ENCODE measurements around the gene TMEM80.

Gene TMEM80

GRCh38 chr11:701741-702461, 6.3 kb downstream of the TMEM80 start:
- no peak overlapping the region for H3K9ac ChIP-seq (ENCODE audit: low read depth, low read length)
- no peaks in the 10 kb centered on the region for H3K9me3 ChIP-seq (ENCODE audit: control insufficient read depth, insufficient read depth, low read length)
- peaks cover 30% of the 10 kb centered on the region for H3K4me1 ChIP-seq (ENCODE audit: insufficient read depth, low read length)
- no peaks in the 10 kb centered on the region; the same call in 1 of the 2 replicates for H3K36me3 ChIP-seq (ENCODE audit: insufficient read depth, low read length)

GRCh38 chr11:702462-703461, 7.1 kb downstream of the TMEM80 start:
- H3K36me3 ChIP-seq (ENCODE audit: insufficient read depth, low read length) = no peaks in the 10 kb centered on the region; the same call in 1 of the 2 replicates
- no peak overlapping the region for H3K9ac ChIP-seq (ENCODE audit: low read depth, low read length)
- no peaks in the 10 kb centered on the region for H3K9me3 ChIP-seq (ENCODE audit: control insufficient read depth, insufficient read depth, low read length)
- H3K4me1 ChIP-seq (ENCODE audit: insufficient read depth, low read length) = peaks cover 29% of the 10 kb centered on the region

GRCh38 chr11:703506-703905, 7.9 kb downstream of the TMEM80 start:
- no peaks in the 10 kb centered on the region for H3K9me3 ChIP-seq (ENCODE audit: control insufficient read depth, insufficient read depth, low read length)
- H3K4me1 ChIP-seq (ENCODE audit: insufficient read depth, low read length) = peaks cover 29% of the 10 kb centered on the region
- H3K36me3 ChIP-seq (ENCODE audit: insufficient read depth, low read length) = no peaks in the 10 kb centered on the region; the same call in 1 of the 2 replicates
- no peak overlapping the region for H3K9ac ChIP-seq (ENCODE audit: low read depth, low read length)

- H3K4me1 ChIP-seq (ENCODE audit: insufficient read depth, low read length) = peaks cover 27% of the 10 kb centered on the region; the same call in 1 of the 2 replicates
- H3K9ac ChIP-seq (ENCODE audit: low read depth, low read length) = no peak overlapping the region
- no peaks in the 10 kb centered on the region; the same call in 1 of the 2 replicates for H3K36me3 ChIP-seq (ENCODE audit: insufficient read depth, low read length)
- H3K9me3 ChIP-seq (ENCODE audit: control insufficient read depth, insufficient read depth, low read length) = no peaks in the 10 kb centered on the region
These were observed 8.6 kb downstream of the TMEM80 start for GRCh38 chr11:704228-704674.

- H3K9me3 ChIP-seq (ENCODE audit: control insufficient read depth, insufficient read depth, low read length) = no peaks in the 10 kb centered on the region
- H3K36me3 ChIP-seq (ENCODE audit: insufficient read depth, low read length) = no peaks in the 10 kb centered on the region; the same call in 1 of the 2 replicates
- peaks cover 34% of the 10 kb centered on the region; the same call in 1 of the 2 replicates for H3K4me1 ChIP-seq (ENCODE audit: insufficient read depth, low read length)
- peak overlapping the region; percentile 57 for H3K9ac ChIP-seq (ENCODE audit: low read depth, low read length)
These were observed 9.4 kb downstream of the TMEM80 start for GRCh38 chr11:704781-705645.

GRCh38 chr11:705646-706438, 10.2 kb downstream of the TMEM80 start, which contains the start of gene EPS8L2:
TSS of gene EPS8L2 (plus strand) at chr11:706231. CDS start at chr11:709408, 3,177 bp downstream.
- no peaks in the 10 kb centered on the region; the same call in 1 of the 2 replicates for H3K36me3 ChIP-seq (ENCODE audit: insufficient read depth, low read length)
- H3K4me1 ChIP-seq (ENCODE audit: insufficient read depth, low read length) = peaks cover 38% of the 10 kb centered on the region; the same call in 1 of the 2 replicates
- H3K9me3 ChIP-seq (ENCODE audit: control insufficient read depth, insufficient read depth, low read length) = no peaks in the 10 kb centered on the region
- H3K9ac ChIP-seq (ENCODE audit: low read depth, low read length) = peak within 1 kb of the TSS; percentile 84

- Histone ChIP-seq H3K9me3 (ENCODE audit: control insufficient read depth, insufficient read depth, low read length) (no peaks in the 10 kb centered on the region), H3K4me1 (ENCODE audit: insufficient read depth, low read length) (peaks cover 38% of the 10 kb centered on the region; the same call in 1 of the 2 replicates), H3K9ac (ENCODE audit: low read depth, low read length) (peak overlapping the region; percentile 84), H3K36me3 (ENCODE audit: insufficient read depth, low read length) (no peaks in the 10 kb centered on the region; the same call in 1 of the 2 replicates)
These were observed 10.9 kb downstream of the TMEM80 start for GRCh38 chr11:706439-706956.

GRCh38 chr11:706957-707816, 11.6 kb downstream of the TMEM80 start:
- Histone ChIP-seq H3K4me1 (ENCODE audit: insufficient read depth, low read length) (peaks cover 38% of the 10 kb centered on the region; the same call in 1 of the 2 replicates), H3K36me3 (ENCODE audit: insufficient read depth, low read length) (no peaks in the 10 kb centered on the region; the same call in 1 of the 2 replicates), H3K9me3 (ENCODE audit: control insufficient read depth, insufficient read depth, low read length) (no peaks in the 10 kb centered on the region), H3K9ac (ENCODE audit: low read depth, low read length) (peak overlapping the region; percentile 84)

GRCh38 chr11:707817-708420, 12.3 kb downstream of the TMEM80 start:
- Histone ChIP-seq H3K9me3 (ENCODE audit: control insufficient read depth, insufficient read depth, low read length) (no peaks in the 10 kb centered on the region), H3K9ac (ENCODE audit: low read depth, low read length) (no peak overlapping the region), H3K4me1 (ENCODE audit: insufficient read depth, low read length) (peaks cover 38% of the 10 kb centered on the region; the same call in 1 of the 2 replicates), H3K36me3 (ENCODE audit: insufficient read depth, low read length) (no peaks in the 10 kb centered on the region; the same call in 1 of the 2 replicates)

GRCh38 chr11:708511-708910, 12.9 kb downstream of the TMEM80 start:
- Histone ChIP-seq H3K9ac (ENCODE audit: low read depth, low read length) (no peak overlapping the region), H3K4me1 (ENCODE audit: insufficient read depth, low read length) (peaks cover 38% of the 10 kb centered on the region; the same call in 1 of the 2 replicates), H3K9me3 (ENCODE audit: control insufficient read depth, insufficient read depth, low read length) (no peaks in the 10 kb centered on the region), H3K36me3 (ENCODE audit: insufficient read depth, low read length) (no peaks in the 10 kb centered on the region; the same call in 1 of the 2 replicates)

GRCh38 chr11:709109-709997, 13.7 kb downstream of the TMEM80 start:
- peaks cover 38% of the 10 kb centered on the region; the same call in 1 of the 2 replicates for H3K4me1 ChIP-seq (ENCODE audit: insufficient read depth, low read length)
- no peaks in the 10 kb centered on the region for H3K9me3 ChIP-seq (ENCODE audit: control insufficient read depth, insufficient read depth, low read length)
- no peak overlapping the region for H3K9ac ChIP-seq (ENCODE audit: low read depth, low read length)
- no peaks in the 10 kb centered on the region; the same call in 1 of the 2 replicates for H3K36me3 ChIP-seq (ENCODE audit: insufficient read depth, low read length)

Data from ES-I3 (cell line).